ENCODE results near the gene PFN3.

DNA sequence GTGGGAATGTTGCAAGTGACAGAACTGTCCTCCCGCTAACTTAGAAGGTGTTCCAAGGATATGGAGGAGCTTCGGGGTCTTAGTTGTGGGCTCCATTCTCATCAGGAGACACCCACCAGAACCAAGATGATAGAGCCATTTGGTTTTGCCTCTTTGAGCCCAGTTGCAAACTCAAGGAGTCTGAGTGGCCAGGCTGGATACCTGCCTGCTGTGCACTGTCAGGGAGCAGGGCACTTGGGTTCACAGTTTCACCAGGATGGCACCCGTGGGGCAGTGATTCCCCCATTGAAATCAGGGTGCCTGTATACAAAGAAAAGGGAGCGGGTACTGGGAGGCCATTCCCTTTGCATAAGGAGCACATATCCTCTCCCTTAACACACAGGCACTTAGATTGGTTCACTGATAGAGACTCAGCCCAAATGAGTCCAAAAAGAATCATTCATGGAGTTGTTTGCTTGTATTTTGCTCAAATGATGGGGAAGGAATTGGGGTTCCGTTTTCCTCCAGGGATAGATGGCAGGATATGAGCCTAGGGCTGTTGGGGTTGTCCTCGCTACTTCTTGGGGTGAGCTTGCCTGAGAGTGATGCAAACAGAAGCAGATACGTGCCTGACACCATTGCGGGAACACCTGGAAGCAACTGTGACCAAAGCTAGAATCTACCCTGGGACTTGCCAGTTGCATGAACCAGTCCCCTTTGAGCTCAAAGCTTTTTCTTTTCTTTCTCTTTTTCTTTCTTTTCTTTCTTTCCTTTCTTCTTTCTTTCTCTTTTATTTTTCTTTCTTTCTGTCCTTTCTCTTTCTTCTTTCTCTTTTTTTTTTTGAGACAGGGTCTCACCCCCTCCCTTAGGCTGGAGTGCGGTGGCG, 44.8 kb upstream of the PFN3 start:
- TF ChIP-seq POLR2A (IDR thresholded peaks at IDR 0.05): no peak
- TF ChIP-seq, protein P1, sequence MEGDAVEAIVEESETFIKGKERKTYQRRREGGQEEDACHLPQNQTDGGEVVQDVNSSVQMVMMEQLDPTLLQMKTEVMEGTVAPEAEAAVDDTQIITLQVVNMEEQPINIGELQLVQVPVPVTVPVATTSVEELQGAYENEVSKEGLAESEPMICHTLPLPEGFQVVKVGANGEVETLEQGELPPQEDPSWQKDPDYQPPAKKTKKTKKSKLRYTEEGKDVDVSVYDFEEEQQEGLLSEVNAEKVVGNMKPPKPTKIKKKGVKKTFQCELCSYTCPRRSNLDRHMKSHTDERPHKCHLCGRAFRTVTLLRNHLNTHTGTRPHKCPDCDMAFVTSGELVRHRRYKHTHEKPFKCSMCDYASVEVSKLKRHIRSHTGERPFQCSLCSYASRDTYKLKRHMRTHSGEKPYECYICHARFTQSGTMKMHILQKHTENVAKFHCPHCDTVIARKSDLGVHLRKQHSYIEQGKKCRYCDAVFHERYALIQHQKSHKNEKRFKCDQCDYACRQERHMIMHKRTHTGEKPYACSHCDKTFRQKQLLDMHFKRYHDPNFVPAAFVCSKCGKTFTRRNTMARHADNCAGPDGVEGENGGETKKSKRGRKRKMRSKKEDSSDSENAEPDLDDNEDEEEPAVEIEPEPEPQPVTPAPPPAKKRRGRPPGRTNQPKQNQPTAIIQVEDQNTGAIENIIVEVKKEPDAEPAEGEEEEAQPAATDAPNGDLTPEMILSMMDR (IDR thresholded peaks at IDR 0.05): no peak

Data from vagina (tissue), 2 donors.